Activated effector memory CD4-positive, alpha-beta T cell treated with Interleukin-2 at 50 U/mL for 16 hours (primary cell): ENCODE measurements around the gene FTL.

ENCODE experiments used
- DNase-seq: peaks from one replicate; pipeline ENCODE4 v3.0.0-alpha.2; 2020

FTL gene

DNA sequence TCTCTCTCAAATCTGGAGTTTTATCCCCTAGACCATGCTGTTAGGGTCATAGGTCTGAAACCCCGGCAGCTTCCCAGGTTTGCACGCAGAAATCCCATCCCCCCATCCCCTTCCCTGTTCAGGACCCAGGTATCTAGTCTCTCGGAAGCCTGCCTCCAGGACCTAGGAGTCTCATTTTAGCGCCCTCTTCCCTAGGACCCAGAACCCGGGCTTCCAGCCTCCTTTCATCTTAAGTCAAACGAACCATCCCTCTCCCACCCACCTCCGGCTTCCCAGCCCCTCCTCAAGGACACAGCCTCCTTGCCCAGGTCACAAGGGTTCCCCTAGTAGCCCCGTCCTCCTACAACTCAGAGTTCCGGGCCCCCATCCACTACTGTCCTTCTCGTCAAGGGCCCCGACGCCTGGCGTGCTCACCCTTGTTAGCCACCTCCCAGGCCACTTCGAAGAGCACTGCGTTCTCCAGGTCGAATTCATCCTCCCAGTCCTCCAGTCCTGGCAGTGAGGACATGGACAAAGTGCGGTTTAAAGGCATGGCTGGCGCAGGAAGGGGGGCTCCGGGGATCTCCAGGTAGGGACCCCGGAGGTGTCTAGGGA is 27.6 kb downstream of the FTL start:
- no peak for DNase-seq

DNA sequence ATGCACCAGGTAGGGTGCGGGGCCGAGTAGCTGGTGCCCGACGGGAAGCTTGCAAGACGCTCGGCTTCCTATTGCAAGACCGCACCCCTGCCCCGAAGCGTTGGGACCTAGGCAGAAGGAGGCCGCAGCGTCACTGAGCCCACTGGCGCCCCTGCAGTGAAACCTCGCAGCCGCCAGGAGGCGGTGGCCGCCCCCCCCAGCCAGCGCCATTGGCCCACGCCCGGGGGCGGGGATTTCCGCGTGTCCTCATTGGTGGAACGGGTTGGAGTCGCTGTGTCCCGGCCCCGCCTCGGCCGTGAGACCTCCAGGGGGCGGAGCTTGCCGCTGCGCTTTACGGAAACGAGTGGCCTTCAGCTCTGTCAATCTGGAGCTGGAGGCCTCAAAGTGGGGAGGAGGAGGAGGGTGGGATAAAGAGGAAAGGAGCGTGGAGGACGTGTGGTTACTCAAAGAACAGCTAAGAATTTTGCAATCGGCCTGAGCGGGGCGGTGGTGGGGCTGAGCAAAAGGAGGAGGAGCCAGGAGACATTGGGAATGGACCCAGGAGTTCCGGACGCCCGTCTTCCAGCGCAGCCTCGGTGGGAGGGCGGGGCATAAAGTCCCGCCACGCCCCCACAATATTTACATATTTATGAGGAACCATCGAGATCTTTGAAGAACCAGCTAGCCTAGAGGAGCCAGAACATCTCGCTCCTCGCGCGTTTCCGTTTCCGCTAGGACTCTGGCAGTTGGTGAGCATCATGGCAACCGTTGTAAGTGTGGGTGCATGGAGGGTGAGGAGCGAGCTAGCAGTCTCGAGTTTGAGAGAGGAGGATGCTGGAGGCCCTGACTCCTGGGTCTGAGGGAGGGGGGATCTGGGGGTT is 28.3 kb downstream of the FTL start, which contains the start of the genes GYS1 and RUVBL2:
Gene GYS1 (minus strand): TSS at position 135 of the 860 bp plus-strand sequence. CDS start 197 bp downstream, outside the sequence.
Gene RUVBL2 (plus strand): TSS at position 713 of the 860 bp plus-strand sequence. CDS start 25 bp downstream, at position 738.
- peak; percentile 99 for DNase-seq

DNA sequence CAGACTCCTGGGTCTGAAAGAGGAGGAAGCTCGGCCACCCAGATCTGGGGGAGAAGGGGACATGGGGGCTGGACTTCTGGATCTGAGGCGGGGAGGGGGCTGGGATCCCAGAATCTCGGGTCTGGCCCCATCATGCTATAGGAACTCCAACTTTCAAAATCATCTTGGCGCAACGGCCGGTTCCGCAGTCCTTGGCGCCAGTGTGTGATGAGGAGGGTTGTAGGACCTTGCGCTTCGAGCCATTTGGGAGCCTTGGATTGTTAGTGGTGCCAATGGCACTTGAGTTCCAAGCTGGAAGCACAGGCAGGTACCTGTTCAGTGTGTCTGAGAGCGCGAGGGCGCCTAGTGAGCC is 28.9 kb downstream of the FTL start:
- DNase-seq: no peak

GRCh38 chr19:48997972-48998371 is 32.9 kb downstream of the FTL start:
- DNase-seq: peak; percentile 15

DNA sequence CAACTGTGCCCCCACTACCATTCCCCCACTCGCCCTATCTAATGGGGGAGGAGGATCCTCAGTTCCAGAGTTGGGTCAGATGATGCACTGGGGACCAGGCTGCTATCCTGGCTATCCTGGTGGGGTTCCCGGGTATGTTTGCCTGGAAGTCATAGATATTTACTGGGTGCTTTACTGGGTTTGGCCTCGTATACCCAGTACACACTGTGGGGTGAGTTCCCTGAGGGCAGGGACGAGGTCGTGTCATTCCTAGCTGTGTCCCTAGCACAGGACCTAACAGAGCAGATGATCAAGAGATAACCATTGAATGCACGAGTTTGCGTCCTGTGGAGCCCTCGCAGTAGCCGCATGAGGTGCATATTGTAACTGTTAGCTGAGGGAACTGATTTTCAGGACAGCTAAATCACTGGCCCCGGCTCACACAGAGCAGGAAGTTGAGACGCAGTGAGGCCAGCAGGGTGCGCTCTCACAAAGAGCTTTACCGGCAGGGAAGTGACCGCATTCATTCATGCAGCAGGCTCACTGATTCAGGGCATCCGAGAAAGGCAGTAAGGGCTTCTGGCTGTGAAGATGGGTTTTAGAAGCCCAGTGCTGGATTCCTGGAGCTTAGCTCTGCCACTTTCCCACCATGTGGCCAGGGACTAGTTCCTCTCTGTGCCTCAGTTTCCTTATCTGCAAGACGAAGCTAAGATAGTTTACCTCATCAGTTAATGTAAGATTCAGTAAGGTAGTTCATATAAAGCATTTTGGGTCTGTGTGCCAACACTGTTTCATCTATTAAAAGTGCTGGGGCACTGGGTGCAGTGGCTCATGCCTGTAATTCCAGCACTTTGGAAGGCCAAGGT is 34.6 kb downstream of the FTL start:
- peak; percentile 61 for DNase-seq

DNA sequence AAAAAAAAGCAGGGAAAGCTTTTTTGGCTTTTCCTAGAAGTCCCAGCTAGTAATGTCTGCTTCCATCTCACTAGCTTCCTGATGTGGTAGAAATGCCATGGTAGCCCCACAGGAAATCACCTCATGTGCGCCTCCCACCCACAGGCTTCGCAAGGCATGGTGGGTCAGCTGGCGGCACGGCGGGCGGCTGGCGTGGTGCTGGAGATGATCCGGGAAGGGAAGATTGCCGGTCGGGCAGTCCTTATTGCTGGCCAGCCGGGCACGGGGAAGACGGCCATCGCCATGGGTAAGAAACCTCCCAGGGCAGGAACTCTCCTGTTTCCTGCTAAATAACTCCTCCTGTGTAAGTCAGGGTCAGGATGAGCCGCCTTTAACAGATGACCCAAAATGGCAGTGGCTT is 39.0 kb downstream of the FTL start:
- no peak for DNase-seq

GRCh38 chr19:49004964-49005614 is 40.0 kb downstream of the FTL start:
- DNase-seq: no peak

GRCh38 chr19:49006905-49007304 is 41.8 kb downstream of the FTL start:
- no peak for DNase-seq

- DNase-seq: no peak
Observed at GRCh38 chr19:49009828-49010227, 44.7 kb downstream of the FTL start.

DNA sequence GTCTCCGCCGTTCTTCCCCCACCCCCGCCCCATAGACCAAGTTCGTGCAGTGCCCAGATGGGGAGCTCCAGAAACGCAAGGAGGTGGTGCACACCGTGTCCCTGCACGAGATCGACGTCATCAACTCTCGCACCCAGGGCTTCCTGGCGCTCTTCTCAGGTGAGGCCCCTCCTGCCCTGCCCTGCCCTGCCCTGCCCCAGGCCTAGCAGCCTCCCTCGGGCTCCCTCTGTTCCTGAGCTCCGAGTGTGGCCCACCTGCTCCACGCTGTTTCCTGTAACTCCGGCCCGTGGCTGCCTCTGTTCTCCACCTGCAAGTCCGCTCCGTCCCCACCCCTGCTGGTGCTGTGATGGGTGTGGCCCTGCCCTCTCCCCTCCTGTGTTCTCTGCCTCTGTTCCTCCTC is 45.3 kb downstream of the FTL start:
- no peak for DNase-seq

DNA sequence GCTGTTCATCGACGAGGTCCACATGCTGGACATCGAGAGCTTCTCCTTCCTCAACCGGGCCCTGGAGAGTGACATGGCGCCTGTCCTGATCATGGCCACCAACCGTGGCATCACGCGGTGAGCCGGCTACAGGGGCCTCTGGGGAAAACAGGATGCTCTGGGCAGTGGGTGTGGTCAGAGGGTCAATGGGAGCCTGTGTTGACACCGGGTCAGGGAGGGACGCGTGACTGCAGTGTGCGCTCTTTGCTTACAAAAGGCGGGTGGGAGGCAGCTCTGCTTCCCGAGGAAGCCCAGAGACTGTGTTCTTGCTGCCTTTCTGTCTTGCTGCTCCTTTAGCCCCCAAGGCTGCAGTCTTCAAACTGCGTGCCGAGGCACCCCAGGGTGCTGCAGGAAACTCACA is 46.1 kb downstream of the FTL start:
- DNase-seq: no peak

DNA sequence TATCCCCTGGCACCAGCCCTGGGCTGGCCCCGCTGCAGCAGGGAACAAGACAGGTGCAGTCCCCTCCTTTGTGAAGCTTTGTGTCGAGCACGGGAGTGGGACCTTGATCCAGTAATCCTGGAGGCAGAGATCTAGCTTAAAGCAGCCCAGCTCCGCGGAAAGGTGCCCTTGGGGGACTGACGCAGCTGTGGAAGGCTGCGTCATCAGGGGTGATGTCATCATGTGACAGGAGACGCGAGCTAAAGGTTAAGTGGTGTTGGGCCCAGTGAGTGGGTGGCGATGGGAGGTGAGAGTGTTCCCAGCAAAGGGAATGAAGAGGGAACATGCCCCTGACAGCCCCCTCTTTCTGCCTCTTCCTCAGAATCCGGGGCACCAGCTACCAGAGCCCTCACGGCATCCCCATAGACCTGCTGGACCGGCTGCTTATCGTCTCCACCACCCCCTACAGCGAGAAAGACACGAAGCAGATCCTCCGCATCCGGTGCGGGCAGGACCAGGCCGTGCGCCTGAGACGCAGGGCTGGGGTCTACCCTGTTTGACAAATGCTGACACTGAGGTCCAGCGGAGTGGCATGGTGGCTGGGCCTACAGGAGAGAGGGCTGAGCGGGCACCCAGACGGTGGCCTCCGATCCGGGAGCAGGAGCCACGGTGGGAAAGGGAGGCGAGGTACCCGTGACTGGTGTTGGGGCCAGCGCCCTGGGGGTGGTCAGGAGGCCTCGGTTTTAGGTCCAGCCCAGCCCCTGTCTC is 49.2 kb downstream of the FTL start:
- no peak for DNase-seq

DNA sequence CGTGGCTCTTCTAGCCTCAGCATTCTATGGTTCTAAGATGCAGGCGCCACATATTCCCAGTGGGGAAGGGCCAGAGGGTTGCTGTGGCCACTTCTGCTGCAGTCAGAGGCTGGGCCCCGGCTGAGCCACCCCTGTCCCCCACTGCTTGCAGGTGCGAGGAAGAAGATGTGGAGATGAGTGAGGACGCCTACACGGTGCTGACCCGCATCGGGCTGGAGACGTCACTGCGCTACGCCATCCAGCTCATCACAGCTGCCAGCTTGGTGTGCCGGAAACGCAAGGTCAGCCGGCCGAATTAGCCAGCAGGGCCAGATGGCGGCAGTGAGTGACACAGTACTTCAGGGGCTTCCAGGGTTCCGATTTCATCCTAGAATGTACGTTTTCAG is 49.8 kb downstream of the FTL start:
- no peak for DNase-seq

- DNase-seq: no peak
Observed at GRCh38 chr19:49016067-49016839, 51.1 kb downstream of the FTL start.
